Measurements from ENCODE around the gene STARD10.

DNA sequence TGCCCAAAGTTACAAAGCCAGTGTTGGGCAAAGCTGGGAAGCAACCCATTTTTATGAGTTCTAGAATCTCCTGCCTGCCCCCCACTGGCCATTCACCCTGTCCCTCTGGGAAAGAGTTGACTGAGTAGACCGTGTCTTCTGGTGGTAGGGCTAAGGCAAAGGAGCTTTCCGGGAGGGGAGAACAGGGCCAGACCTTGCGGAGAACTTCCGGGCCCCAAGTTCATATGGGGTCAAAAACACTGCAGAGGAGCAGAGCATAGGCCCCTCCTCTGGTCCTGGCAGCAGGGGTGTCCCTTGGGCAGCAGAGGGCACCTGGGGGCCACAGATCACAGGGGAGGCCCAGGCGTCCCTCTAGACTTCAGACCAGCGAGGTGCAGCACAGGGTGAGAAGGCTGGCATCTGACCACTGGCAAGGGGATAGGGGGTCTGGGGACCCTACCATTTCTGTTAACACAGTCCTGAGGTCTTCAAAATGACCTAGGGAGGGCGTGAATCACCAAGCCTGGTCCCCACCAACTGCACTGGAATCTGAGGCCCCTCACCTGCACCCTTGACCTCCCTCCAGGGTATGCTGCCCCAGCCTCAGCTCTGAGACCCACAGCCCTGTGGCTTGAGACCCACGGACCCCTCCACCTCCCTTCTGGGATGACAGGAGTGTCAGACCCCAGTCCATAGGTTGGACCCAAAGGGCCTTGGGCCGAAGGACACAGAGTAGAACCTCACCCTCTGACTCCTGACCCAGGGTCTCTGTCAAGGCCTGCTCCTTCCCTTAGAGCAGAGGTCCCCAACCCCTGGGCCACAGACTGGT is 40.3 kb downstream of the STARD10 start:
- TF ChIP-seq, protein P1, sequence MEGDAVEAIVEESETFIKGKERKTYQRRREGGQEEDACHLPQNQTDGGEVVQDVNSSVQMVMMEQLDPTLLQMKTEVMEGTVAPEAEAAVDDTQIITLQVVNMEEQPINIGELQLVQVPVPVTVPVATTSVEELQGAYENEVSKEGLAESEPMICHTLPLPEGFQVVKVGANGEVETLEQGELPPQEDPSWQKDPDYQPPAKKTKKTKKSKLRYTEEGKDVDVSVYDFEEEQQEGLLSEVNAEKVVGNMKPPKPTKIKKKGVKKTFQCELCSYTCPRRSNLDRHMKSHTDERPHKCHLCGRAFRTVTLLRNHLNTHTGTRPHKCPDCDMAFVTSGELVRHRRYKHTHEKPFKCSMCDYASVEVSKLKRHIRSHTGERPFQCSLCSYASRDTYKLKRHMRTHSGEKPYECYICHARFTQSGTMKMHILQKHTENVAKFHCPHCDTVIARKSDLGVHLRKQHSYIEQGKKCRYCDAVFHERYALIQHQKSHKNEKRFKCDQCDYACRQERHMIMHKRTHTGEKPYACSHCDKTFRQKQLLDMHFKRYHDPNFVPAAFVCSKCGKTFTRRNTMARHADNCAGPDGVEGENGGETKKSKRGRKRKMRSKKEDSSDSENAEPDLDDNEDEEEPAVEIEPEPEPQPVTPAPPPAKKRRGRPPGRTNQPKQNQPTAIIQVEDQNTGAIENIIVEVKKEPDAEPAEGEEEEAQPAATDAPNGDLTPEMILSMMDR (IDR thresholded peaks at IDR 0.05; ENCODE audit: low read length), result no peak
- no peak for TF ChIP-seq EZH2 (IDR thresholded peaks at IDR 0.05; ENCODE audit: borderline replicate concordance, low read length)
